HG02973 (cell line): Measurements from ENCODE around the gene EMILIN1.
"Not testable (repeated sequence)": the region's sequence is repeated elsewhere in the genome, so short reads cannot be mapped to it uniquely, and the experiment has no call there.

ENCODE experiments used
- ATAC-seq: cut with Tn5 transposase; IDR thresholded peaks from one replicate; pipeline ENCODE4 v1.9.1; 2021; ENCODE audit warnings: moderate library complexity; ENCODE audit not compliant: unreplicated experiment

EMILIN1 gene

DNA sequence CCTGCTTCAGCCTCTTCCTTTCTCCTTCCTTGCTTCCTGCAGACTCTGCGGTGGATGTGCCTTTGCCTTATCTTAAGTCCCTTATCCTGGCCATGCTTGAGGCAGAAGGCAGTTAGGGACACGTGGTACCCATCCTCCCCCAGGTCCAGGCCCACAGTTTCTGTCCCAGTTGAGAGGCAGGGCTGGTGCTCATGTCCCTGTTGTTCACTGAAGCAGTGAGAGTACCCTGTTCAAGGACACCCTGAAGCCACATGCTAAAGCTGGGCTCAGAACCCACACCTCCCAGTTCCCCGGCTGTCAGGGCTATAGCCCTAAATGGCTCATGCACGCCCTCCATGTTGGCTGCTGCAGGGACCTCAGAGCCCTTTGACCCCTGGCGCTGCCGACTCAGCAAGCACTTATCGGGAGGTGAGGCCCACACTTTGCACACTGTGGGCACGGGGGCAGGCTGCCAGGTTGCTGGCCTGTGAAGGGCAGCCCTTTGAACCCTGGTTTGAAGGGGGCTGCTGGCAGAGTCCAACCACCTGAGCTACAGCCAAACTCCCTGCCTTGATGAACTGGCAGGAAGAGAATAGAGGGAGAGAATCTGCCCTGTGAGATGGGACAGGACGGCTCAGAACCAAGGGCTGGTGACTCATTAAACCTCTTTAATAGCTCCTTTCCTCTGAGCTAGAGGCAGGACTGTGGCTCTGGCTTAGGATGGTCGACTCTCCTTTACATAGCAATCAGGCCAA lies 14.4 kb downstream of the EMILIN1 start:
- ATAC-seq = no peak

DNA sequence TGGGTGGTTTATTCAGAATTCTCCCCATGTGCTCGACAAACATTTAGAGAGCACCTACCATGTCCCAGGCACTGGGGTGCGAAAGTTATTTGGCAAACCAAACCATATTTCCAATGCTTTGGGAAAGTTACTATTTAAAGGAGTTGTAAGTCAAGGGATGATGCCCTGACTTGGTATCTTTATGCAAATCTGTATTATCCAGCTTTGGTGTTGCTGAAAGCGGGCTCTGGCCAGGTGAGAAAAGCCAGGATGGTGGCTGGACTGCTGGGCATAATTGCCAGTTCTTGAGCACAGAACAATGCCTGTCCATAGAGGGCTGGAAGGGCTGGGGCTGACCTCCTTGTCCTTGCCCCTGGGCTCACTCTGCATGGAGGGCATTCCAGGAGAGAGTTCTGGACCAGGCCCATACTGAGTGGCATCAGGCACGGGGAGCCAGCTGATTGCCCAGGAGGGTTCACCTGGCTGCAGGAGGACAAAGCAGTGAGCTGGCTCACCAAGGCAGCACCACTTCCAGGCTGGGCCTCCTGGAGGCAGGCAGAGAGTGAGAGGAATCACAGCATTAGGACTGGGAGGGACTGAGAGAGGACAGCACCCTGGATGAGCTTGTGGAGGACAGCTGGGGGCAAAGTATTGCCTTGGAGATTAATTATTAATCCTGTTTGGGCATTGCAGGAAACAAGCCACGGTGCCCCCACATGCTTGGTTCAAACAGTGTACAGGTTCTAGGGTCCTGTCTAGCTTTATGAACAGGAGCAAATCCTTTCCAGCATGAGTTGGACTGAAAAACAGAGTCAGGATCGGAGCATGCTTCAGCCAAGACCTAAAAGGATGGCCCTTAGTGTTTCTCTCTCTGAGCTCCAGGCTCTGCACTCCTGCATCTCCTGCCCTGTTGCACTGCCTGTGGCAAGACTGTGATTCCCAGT lies 15.3 kb downstream of the EMILIN1 start:
- ATAC-seq = no peak

DNA sequence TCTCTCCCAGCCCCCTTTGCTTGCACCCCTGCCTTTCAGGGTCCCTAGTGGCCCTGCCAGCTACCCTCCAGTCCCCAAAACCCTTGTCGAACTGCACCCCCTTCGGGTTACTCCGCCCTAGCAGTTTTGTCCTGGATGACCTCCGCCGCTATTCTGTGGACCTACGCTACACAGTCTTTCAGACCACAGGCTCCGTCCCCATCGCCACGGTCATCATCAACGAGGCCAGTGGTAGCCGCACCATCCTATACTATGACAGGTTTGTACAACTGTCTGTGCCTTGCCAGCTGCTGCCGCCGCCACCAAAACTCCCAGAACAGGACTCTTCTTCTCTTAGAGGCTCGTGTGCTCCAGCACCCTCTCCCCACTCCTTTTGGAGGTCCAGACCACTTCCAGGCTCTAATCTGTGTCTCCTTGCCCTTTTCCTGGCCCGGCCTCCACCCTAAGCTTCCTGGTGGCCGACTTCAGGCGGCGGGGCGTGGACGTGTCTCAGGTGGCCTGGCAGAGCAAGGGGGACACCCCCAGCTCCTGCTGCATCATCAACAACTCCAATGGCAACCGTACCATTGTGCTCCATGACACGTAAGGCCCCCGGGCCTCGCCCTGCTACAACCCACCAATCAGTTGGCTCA lies 16.1 kb downstream of the EMILIN1 start:
- no peak for ATAC-seq

DNA sequence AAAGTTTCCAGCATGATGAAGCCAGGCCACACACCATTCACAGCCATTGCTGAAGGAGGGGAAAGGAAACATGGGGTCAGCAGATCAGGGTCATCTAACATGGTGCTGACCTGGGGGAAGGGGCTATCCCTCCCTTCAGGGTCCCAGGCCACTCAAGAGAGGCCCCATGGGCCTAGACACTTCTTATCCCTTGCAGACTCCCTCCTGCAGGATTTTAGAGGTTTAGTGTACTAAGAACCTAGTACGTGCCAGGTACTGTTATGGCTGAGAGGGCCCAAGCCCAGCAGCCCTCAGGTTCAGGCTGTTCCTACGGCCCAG lies 17.0 kb downstream of the EMILIN1 start:
- no peak for ATAC-seq

DNA sequence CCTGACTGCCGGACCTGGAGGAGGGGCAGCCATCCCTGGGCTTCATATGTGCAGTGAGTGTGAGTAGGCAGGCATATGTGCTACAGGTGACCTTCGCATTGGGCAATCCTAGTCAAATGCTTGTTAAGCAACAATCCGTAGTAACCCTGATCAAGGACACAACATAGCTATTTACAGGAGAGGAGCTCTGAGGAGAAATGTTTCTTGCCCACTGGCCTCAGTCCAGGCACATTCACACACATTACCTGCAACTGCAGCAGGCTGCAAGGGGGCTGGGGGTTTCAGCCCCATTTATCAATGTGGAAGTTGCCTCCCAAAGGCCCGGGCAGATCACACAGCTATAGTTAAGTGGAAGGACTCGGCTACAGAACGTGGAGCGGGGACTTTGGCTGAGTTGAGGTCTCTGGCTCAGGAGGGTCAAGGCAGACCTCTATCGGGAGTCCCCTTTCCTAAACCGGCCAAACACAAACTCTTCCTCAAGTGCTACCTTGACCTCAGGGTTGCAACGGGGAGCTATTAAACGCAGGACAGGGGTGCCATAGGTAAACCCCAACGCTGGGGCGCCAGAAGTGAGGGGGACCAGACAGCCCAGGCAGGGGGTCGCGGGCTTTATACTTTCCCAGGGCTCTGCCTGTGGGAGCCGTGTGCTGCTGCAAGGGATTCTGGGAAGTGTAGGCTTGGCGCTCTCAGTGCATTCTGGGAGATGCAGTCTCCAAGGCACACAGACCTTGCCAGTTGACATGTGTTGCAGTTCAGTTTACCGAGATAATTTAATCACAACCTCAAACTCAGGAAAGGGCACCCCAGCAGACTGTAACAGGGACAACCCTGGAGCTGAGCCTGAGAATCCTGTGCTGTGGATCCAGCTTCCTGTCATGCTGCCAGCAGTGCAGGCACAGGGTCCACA lies 17.6 kb downstream of the EMILIN1 start:
- ATAC-seq = no peak

DNA sequence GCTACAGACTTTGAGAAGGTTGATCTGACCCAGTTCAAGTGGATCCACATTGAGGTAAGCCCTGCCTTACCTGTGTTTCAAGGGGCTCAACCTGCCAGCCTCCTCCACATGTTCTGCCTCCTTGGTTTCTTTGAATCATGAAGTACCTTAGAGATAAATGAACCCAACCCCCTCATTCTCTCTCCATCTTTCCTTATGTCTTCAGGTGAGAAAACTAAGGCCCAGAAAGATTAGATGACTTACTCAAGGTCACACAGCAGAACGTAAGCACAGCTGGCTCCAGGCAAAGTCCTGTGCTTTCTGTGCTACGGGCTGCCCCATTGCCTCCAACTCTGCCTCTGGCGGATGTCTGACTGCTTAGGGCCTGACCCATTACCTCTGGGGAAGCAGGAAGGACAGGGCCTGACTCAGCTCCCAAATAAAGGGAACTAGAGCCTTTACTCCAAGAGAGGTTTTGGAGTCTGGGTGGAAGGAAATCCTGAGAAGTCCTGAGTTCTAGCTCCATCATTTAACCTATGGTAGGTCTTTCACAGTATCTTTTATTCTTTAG lies 18.4 kb downstream of the EMILIN1 start:
- ATAC-seq = no peak

DNA sequence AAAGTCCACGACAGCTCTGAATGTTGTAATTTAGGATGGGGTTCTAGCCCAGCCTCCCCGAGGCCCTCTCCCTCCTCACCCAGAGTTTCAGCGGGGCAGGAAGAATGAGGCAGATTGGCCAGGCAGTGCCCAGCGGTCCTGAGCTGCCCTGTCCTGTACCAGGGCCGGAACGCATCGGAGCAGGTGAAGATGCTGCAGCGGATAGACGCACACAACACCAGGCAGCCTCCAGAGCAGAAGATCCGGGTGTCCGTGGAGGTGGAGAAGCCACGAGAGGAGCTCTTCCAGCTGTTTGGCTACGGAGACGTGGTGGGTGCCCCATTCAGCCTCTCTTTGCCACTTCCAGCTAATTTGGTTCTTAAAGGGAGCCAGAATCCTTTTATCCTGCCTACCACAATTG lies 18.9 kb downstream of the EMILIN1 start:
- no peak for ATAC-seq

DNA sequence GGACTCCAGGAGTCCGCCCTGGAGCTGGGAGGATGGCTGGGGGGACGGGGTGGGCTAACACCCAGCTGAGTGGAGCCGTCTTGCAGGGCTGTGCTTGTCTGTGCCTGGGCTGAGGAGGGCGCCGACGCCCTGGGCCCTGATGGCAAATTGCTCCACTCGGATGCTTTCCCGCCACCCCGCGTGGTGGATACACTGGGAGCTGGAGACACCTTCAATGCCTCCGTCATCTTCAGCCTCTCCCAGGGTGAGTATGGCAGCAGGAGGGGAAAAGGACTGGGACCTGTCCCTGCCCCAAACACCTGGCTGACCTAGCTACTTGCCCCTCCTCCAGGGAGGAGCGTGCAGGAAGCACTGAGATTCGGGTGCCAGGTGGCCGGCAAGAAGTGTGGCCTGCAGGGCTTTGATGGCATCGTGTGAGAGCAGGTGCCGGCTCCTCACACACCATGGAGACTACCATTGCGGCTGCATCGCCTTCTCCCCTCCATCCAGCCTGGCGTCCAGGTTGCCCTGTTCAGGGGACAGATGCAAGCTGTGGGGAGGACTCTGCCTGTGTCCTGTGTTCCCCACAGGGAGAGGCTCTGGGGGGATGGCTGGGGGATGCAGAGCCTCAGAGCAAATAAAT lies 21.0 kb downstream of the EMILIN1 start:
- no peak for ATAC-seq

DNA sequence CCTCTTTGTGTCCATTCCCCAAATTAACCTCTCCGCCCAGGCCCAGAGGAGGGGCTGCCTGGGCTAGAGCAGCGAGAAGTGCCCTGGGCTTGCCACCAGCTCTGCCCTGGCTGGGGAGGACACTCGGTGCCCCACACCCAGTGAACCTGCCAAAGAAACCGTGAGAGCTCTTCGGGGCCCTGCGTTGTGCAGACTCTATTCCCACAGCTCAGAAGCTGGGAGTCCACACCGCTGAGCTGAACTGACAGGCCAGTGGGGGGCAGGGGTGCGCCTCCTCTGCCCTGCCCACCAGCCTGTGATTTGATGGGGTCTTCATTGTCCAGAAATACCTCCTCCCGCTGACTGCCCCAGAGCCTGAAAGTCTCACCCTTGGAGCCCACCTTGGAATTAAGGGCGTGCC lies 21.6 kb downstream of the EMILIN1 start:
- no peak for ATAC-seq

DNA sequence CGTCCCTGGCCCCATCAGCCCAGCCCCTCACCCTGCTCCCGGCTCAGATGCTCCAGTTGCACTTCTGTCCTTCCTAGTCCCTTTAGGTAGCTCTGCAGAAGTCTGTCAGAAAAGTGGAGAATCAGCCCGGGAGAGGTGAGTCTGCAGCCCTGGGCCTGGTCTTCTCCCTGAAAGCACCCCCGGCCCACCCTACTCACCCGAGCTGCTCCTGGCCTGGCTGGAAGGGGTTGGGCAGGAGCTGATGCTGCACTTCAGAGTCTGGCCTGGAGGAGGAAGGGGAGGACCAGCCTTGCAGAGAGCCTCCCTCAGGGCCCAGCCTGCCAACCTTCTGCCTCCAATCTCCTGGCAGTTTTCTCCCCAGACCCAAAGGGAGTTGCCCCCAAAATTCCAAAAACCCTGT lies 23.9 kb downstream of the EMILIN1 start:
- ATAC-seq = no peak

DNA sequence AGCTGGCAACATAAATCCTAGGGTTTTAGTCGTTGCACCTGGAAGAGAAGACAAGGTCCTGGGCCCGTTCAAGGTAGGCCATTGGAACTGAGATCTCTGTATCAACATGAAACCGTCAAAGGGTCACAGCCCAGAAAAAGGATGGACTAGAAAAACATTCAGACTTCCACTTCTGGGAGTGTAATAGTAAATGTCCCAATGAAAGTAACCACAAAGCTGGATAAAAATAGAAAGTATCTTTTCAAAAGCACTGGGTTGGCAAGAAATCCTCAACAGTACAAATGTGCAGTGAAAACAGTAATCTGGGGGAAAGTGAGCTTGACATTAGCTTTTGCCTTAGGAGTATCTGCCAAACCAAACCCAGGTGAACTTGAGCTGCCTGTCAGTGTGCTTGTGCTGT lies 27.6 kb downstream of the EMILIN1 start:
- ATAC-seq = no peak

DNA sequence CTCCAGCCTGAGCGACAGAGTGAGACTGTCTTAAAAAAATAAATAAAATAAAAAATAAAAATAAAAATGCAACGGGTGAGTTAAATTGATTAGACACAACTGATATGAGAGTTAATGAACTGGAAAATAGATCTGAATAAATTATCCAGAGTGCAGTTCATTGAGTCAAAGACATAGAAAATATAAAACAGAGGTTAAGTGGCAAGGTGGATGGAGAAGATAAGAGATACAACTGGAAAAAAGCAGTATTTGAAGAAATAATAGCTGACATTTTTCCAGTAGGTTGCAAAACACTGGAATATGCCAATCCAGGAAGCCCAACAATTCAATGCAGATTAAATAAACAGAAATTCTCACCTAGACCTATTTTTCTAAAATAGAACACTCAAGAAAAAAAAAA lies 29.8 kb downstream of the EMILIN1 start:
- ATAC-seq = no peak

DNA sequence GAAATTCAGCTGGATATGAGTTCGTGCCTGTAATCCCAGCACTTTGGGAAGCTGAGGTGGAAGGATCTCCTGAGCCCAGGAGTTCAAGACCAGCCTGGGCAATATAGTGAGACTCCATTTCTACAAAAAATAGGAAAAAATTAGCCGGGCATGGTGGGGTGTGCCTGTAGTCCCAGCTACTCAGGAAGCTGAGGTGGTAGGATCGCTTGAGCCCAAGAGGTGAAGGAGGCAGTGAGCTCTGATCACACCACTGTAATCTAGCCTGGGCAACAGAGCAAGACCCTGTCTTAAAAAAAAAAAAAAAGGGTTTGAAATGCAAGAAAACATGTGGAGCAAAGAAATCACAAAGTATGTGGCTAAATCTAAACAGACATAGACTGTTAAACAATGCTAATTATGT lies 30.7 kb downstream of the EMILIN1 start:
- ATAC-seq = no peak

DNA sequence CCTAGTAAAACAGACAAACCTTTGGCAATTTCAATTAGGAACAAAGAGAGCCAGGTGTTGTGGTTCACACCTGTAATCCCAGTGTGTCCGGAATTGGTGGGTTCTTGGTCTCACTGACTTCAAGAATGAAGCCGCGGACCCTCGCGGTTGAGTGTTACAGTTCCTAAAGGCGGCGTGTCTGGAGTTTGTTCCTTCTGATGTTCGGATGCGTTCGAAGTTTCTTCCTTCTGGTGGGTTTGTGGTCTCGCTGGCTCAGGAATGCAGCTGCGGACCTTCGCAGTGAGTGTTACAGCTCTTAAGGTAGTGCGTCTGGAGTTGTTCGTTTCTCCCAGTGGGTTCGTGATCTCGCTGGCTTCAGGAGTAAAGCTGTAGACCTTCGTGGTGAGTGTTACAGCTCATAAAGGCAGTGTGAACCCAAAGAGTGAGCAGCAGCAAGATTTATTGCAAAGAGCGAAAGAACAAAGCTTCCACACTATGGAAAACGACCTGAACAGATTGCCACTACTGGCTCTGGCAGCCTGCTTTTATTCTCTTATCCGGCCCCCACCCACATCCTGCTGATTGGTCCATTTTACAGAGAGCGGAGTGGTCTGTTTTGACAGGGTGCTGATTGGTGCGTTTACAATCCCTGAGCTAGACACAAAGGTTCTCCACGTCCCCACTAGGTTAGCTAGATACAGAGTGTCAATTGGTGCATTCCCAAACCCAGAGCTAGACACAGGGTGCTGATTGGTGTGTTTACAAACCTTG lies 32.4 kb downstream of the EMILIN1 start:
- ATAC-seq = not testable (repeated sequence)

DNA sequence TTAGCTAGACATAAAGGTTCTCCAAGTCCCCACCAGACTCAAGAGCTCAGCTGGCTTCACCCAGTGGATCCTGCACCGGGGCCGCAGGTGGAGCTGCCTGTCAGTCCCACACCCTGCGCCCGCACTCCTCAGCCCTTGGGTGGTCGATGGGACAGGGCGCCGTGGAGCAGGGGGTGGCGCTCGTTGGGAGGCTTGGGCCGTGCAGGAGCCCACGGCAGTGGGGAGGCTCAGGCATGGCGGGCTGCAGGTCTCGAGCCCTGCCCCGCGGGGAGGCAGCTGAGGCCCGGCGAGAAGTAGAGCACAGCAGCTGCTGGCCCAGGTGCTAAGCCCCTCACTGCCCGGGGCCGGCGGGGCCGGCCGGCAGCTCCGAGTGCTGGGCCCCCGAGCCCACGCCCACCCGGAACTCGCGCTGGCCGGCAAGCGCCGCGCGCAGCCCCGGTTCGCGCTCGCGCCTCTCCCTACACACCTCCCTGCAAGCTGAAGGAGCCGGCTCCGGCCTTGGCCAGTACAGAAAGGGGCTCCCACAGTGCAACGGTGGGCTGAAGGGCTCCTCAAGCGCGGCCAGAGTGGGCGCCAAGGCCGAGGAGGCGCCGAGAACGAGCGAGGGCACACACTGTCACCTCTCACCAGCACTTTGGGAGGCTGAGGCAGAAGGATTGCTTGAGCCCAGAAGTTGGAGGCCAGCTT lies 33.1 kb downstream of the EMILIN1 start:
- not testable (repeated sequence) for ATAC-seq

DNA sequence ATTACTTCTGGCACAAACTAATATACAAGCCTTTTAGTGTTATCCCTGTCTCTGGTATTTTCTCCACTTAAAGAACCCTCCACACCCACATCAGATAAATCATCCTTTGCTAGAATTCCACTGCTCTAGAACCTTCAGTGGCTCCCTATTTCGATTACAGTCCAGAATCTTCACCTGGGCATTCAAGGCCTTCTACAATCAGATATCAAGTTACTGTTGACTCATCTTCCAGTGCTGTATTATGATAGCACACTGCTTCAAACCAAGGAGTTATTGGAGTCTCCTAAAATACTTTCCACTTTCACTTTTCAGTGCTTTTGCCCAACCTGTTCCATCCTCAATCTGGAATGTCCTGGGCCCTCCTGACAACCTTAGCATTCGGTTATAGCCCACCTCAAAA lies 37.1 kb downstream of the EMILIN1 start:
- no peak for ATAC-seq

DNA sequence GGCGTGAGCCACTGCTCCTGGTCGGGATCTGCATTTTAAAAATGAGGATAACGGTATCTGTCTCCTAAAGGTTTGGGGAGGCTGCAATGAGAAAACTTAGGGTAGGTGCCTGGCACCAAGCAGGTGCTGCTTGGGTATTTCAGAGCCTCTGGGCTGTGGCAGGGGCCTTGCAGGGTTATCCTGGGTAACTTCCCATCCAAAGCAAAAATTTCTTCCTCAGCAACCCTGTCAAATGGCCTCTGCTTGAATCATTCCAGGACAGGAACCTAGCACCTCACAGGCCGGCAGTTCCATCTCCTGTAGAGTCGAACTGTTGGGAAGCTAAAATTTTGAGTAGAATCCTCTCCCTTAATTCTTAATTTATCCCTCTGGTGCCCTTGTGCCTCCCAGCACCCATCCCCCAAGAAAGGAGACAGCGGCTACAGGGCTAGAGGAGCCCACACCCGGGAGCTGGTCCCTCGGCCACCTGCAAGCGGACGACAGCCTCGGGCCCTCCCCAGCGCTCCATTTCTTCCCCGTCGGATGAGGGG lies 39.6 kb downstream of the EMILIN1 start:
- ATAC-seq = no peak

DNA sequence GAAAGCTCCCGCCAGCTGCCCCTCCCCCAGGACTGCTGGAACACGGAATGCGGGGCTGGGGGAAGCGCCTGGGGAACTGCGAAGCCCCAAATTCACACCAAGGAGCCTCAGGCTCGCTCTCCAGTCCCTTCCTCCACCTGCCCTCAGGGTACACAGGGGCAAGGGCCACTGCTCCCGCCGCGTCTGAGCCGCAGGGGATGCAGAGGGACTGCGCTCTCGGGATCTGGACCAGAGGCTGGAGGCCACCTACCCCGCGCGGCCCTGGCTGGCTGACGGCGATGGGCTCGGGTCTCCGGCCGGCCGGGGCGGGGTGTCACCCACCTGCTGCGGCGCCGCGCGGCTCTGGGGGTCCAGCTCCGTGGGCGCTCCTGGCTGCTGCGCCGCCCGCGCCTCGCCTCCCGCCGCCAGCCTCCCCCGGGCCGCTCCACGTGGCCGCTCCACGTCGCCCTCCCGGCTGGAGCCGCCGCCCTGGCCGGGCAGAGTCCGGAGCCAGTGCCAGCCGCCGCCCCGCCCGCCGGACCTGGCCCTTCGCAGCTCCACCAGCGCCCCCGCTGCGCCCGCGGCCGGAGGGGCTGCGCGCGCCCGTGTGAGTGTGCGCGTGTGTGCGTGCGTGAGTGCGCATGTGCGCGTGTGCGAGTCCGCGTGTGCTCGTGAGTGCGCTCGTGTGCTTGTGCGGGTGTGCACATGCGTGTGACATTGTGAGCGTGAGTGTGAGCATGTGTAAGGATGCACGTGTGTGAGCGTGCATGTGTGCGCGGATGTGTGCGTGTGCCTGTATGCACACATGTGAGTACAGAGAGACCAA lies 40.3 kb downstream of the EMILIN1 start, which contains the start of gene CGREF1:
TSS of gene CGREF1 (minus strand) at position 604 of the 805 bp plus-strand sequence. CDS start 14,762 bp downstream, outside the sequence.
- no peak for ATAC-seq
